C4-2B (cell line): ENCODE measurements around the gene TASOR2.

Source experiments
- H3K27ac ChIP-seq: fragments of 450-650 bp; 2 replicates; pipeline ENCODE4 v1.5.1; 2017
- CTCF ChIP-seq: fragments of 450-650 bp; conservative IDR thresholded peaks from 2 replicates; pipeline ENCODE4 v1.5.1; 2017; ENCODE audit warnings: mild to moderate bottlenecking
- ZFX ChIP-seq: fragments of 450-650 bp; IDR thresholded peaks from 2 replicates; pipeline ENCODE4 v1.6.1; 2017

TASOR2 gene

GRCh38 chr10:5710859-5711258 is 26.2 kb downstream of the TASOR2 start:
- TF ChIP-seq CTCF, result no peak
- no peak overlapping the region for H3K27ac ChIP-seq

- TF ChIP-seq CTCF, result no peak
- TF ChIP-seq ZFX, result no peak
- H3K27ac ChIP-seq, result no peak overlapping the region
Measured at GRCh38 chr10:5711642-5712041, 27.0 kb downstream of the TASOR2 start.

- H3K27ac ChIP-seq, result no peak overlapping the region
- TF ChIP-seq CTCF, result no peak
Measured at GRCh38 chr10:5719546-5719945, 34.9 kb downstream of the TASOR2 start.

GRCh38 chr10:5720182-5720581 is 35.5 kb downstream of the TASOR2 start:
- no peak overlapping the region for H3K27ac ChIP-seq
- TF ChIP-seq CTCF (no peak), ZFX (no peak)

- H3K27ac ChIP-seq, result no peak overlapping the region
Measured at GRCh38 chr10:5723692-5724091, 39.1 kb downstream of the TASOR2 start.

GRCh38 chr10:5730766-5731165 is 46.1 kb downstream of the TASOR2 start:
- TF ChIP-seq ZFX (no peak), CTCF (no peak)
- H3K27ac ChIP-seq, result no peak overlapping the region

More at GRCh38 chr10:5723692-5724091, 39.1 kb downstream of the TASOR2 start:
- TF ChIP-seq CTCF (no peak), ZFX (no peak)

GRCh38 chr10:5731559-5731958 is 46.9 kb downstream of the TASOR2 start:
- TF ChIP-seq CTCF, result no peak
- TF ChIP-seq ZFX, result no peak
- H3K27ac ChIP-seq, result no peak overlapping the region
